GM18867 (cell line): ENCODE measurements around the gene SGPP2.
A peak's percentile ranks its signal among the peaks of the same experiment; 100 is the strongest.
"Not testable (repeated sequence)": the region's sequence is repeated elsewhere in the genome, so short reads cannot be mapped to it uniquely, and the experiment has no call there.

ENCODE experiments used
- ATAC-seq: cut with Tn5 transposase; IDR thresholded peaks from one replicate; pipeline ENCODE4 v1.9.1; 2021; ENCODE audit warnings: mild to moderate bottlenecking, moderate library complexity; ENCODE audit not compliant: unreplicated experiment

SGPP2 gene

DNA sequence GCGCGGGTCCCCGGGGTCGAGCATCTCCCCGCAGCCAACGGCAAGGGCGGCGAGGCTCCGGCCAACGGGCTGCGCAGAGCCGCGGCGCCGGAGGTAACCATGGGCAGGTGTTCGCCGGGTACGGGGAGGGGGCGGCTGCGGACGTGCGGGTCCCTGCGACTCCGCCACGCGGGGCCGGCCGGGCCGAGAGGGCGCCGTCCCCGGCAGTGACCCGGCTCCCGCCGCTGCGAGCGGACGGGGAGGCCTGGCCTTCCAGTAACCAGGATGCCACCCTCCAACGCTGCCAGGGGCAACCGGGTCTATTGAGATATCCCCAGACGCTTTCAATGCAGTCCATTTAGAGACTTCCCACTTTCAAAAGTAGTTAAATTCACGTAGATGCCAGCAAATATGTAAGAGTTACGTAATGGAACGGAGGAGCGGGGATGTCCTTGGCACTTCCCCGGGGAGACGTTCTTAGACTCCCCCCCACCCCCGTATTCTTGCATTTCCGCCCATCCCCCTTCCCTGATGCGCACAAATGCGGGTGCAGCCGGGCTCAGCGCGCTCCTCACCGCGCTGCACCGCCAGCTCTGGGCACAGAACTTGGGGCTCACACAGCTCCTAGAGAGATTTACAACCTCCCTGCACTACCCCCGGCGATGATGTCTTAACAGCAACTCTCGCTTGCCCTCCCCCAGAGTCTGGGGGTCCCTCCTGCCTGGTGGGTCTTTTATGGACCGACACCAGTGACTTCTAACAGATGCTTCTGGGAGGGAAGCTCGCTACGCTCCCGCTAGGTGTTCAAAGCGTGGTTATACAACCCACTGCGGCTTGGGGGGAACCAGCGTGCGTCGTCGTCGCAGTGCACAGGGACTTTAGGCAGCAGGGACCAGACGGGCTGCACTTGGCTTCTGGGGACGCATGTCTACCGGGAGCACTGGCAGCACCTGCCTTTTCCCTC is 657 bp downstream of the SGPP2 start:
- ATAC-seq, result peak; percentile 25

DNA sequence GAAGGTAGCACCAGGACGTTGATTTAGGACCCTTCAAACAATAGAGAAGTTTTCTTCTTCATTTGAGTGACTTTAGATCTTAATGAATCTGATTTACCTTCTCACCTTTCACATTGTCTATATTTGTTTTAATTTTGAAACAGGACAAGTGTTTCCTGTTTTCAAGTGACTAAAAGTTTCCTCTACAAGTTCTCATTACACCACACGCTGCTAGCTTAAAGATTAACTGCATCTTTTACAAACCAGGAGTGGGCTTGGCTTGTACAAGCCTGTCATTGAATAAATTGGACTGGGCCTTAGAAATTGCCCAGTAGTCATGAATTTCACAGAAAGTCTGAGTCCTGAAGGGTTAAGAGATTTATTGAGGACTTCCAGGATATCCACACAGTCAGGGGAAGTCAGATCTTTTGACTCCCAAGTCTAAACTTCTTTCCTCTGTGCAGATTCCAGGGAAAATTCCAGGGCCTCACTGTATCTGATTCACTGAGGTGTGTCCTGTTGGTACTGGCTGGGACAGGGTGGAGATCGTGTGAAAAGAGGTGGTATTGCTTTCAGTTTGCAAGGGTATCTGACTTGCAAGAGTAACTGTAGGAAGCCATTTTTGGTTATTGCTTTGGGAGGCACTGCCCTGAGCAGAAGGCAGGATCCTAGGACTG is 3.4 kb downstream of the SGPP2 start:
- ATAC-seq, result peak; percentile 54

DNA sequence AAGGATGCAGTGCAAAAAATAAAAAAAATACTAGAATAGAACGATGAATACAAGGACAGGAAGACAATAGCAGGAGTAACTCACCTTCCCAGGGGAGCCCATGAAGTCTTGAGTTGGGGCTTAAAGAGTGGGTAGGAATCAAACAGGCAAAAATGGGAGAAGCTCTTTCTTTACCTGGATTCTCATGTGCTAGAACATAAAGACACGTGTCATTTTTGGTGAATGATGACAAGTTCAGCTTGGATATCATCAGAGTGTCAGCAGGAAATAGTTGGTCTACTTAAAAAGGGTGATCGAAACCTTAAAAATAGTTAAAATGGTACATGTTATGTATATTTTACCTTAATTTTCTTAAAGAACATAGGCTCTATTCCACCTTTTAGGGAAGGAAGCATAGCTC is 5.7 kb downstream of the SGPP2 start:
- no peak for ATAC-seq

DNA sequence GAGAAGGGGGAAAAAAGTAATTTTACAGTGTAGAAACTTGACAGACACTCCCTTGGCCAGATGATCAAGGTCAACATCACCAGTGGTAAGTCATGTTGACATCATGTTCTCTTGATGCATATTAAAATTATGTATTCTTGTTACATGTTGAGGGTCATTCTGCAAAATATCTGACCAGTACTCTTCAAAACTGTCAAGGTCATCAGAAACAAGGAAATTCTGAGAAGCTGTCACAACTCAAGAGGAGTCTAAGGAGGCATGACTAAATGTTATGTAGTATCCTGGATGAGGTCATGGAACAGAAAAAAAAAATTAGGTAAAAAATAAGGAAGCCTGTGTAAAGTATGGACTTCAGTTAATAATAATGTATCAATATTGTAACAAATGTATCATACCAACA is 6.3 kb downstream of the SGPP2 start:
- no peak for ATAC-seq

DNA sequence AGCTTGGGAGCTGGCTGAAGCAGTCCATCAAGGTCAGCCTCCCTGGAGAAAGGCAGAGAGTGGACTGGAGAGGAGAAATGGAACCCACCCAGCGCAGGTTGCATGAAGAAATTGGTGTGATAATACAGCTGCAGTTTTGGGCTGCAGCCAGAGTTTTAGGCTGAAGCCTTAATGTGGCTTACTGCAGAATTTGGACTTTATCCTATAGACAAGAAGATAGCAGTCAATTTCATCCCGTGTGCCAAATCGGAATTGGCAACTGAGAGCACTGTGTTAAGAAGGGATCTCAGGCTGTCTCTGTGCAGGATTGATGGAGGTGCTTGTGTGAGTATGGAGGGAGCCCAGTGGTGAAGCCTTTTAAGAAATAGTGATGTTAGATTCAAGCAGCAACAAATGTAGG is 7.5 kb downstream of the SGPP2 start:
- no peak for ATAC-seq

DNA sequence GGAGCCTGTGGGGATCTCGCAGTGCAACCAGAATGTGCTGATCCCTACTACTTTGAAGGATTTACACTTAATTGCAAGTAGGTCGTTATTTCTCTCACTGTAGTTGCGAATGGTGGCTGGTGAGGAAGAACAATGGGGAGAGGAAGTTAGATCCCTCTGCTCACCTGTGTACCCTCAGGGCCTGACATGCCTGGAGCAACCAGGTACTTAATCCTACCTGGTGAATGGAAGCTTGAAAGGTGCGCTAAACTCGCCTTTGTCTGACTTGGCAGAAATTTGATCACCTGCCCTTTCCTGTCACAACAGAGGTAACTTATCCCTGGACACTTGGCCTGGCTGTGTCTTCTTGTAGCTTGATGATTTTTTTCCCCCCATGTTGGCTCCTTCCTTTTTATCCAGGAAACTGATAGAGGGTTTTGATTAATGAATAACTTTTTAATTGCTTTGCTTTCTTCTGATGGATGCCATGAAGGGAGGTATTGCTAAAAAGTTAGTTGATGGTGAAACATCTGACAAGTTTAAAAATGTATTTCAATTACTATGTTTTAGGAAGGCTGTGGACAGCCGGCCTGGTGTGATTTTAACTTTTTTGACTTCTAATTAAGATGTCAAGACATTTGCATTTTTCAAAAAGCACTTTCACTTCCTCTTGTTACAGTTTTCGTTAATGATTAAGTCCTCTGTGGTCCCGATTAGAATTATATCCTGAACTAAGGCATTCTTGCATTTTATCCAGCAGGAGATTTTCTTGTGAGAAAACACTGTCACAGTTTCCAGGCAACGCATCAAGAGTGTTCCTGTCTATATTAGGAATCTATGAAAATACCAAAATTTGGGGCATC is 9.2 kb downstream of the SGPP2 start:
- ATAC-seq, result peak; percentile 86

DNA sequence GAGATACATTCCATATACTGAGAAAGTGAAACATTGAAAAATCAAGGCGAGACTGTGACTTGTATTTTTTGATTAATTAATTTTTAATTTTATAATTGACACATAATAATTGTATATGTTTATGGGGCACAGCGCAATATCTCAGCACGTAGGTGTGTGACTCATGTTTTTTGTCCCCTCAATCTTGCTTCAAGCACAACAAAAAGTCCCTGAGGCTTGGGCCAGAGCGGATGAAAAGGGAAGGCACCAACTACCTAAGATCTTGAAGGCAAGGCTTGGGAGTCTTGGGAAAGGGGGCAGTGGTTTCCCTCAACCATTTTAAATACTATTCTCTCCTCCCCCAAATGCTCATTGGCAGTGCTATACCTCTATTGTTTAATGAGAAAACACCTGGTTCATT is 9.9 kb downstream of the SGPP2 start:
- peak; percentile 46 for ATAC-seq

DNA sequence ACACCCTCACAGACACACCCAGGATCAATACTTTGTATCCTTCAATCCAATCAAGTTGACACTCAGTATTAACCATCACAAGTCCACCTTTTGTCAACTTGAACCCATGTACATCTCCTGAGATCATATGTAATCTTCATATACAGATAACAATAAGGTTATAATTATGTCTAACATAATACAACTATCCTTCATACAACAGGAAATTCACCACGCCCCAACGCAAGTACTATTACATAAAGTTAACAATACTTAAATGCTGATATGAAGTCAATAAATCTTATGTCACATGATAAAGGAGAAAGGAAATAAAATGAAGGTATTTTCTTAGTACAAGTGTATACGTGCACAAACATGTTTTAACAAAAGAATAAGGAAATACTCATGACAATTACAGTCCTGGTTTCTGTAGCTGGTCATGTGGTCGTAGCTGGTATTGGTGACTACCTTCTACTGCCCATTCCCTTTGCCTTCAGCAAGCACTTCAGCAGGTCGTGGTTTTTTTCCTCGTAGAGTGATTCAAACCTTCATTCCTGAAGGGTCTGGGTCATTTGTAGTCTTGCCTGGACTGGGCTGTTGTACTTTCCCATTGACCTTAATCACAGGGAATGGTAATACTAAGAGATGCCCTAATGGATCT is 11.2 kb downstream of the SGPP2 start:
- not testable (repeated sequence) for ATAC-seq

DNA sequence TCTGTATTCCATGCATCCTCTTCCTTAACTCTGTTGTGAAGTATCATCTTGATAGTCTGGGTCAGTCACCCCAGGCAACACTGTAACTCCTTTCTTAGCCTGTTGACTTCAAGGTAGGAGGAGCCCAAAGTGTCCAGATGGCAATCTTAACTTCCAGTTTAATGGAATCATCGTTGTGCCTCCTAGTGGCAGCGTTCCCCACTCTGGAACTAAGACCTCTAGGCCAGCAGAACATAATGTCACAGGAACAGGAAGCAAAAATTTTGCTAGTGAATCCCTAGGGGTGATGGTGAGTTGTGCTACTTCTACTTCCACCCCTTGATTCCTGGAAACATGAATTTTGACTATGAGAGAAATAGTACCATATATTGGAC is 11.7 kb downstream of the SGPP2 start:
- ATAC-seq, result no peak

DNA sequence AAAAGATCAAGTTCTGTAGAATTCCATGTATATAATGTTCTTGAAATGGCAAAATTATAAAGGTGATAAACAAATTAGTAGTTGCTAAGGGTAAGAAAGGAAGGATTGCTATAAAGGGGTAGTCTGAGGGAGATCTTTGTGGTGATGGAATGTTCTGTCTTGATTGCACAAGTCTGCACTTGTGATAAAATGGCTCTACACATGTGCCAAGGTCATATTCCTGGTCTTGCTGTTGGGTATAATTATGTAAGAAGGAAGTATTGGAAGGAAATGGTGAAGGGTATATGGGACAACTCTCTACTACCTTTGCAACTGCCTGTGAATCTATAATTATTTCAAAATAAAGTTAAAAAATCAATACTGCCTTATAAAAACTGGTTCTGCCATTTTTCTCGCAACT is 15.3 kb downstream of the SGPP2 start:
- no peak for ATAC-seq

DNA sequence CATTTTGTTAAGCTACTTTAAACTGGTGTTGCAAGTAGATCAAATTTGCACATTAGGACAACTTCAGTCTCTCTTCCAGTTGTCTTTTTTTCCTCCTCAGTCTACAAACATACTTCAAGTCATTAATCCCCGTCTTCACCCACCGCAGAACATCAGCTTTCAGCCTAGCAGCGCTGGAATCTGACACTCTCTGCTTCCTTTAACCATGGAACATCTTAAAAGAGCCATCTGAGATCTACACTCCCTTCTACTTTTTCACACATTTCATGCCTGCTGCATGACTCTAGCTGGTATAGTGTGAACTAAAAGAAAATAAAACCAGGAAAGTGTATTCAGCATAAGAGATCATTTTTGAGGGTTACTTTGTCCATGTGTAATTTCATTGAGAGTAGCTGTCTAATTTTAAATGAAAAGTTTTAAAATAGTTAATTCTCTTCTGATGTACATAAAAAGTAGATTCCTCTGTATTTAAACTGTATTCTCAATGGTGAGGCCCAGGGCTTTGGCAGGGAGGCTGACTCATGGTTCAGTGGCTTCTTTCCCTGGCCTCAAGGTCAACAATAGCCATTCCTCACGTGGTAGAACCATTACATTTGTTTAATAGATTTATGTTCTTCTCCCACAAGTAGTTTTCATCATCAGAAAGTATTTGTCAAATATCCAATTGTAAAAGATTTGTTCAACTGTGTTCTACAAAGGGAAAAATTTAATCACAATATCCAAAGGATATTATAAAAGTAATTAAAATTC is 16.5 kb downstream of the SGPP2 start:
- no peak for ATAC-seq

DNA sequence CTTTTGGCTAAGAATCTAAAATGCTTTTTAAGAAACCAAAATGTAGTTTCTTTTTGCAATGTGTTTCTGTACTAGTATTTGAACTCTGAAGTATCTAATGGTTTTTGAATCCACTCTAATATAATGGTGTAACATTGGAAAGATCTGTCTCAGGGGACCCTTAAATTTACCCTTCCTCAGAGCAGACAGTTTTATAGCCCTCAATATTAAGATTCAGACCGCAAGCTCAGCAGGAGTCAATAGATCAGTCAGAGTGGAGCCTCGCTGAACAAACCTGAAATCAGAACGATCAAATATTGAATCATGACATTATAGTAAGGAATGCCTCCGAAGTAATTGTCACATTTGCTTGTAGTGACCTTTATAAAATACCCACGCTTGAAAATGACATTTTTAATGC is 18.3 kb downstream of the SGPP2 start:
- ATAC-seq, result no peak

DNA sequence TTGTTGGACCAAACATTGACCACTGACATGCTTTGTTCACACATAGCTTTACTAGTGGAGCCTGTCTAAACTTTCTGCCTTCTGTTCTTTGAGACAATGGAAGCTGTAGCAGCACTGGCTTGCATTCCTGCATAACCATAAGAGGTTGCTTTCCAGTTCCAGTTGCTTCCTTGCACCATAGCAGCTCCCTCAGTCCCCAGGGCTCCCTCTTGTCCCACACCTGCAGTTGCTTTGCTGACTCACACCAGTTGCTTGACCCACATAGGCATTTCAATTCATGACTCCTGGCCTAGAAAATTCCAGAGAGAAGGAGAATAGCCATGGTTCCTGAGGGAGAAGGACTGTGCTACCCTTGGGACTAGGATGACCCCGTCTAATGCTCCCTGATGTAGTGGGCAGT is 20.9 kb downstream of the SGPP2 start:
- no peak for ATAC-seq

DNA sequence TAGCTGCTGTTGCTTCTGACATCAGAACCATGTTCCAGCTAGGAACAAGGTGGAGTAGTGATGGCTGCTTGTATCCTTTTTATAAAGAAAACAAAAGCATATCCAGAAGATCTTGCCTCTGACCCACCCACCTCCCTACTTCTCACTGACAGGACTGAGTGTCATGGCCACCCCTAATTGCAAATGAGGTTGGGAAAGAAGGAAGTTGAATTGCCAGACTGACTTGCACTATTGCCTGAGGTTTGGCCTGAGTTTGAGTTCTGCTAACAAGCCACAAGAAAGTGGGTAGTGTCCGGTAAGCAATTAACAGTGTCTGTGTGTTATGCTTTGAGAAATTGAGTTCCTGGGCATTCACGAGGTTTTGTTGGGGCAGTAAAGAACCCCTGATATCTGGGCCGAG is 22.8 kb downstream of the SGPP2 start:
- ATAC-seq, result no peak

DNA sequence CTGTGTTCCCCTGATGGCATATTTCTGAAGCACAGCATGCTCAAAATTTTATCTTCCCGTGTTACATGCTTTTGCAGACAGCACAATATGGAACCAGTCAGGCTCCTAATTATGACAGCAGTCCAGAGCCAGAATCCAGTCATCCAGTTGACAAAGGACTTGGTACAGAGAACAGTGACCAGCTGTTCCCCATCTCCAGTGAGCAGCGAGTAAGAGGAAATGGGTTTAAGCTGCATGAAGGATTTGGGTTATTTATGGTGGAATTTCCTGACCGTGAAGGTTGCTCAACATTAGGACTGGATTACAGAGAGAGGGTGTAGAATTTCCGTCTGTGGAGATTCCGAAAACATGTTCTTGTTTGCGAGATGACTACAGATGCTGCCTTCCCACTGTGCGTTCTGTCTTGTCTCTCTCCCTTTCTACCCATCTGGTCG is 24.4 kb downstream of the SGPP2 start:
- ATAC-seq, result no peak

DNA sequence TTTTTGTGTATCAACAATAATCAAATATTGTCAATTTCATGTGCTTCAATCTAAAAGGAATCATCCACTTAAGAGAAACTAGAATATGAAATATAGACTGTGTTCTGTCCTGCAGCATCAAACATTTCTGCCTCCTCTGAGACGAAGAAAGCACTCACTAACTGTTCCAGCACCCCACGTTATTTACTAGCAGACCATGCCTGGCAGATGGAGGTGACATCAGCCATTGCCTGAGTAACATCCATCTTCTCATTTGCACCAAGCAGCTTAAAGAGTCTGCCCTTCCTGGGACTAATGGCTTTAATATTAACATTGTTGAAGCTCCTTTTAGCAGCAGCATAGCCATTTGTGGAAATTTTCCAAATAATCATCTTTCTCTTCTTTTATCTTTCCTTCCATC is 25.7 kb downstream of the SGPP2 start:
- ATAC-seq, result no peak

DNA sequence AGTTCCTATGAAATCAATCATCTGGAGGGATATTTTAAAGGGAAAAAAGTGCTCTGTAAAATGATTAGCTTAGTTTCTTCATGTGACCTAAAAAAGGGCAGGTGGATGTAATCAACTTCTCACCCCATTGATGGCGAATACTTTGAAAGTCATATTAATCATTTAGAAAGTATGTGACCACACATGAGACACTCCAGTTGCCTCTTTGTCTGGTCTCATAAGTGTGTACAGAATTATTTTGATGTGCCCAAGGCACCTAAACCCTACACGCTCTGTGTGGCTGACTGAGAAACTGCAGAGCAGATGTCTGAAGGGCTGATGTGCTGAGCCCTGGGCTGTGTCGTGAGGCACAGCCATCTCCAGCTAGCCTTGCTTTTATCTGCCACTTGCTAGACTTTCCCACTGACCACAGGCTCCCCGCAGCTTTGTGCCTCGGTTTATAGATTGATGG is 26.9 kb downstream of the SGPP2 start:
- peak; percentile 100 for ATAC-seq

DNA sequence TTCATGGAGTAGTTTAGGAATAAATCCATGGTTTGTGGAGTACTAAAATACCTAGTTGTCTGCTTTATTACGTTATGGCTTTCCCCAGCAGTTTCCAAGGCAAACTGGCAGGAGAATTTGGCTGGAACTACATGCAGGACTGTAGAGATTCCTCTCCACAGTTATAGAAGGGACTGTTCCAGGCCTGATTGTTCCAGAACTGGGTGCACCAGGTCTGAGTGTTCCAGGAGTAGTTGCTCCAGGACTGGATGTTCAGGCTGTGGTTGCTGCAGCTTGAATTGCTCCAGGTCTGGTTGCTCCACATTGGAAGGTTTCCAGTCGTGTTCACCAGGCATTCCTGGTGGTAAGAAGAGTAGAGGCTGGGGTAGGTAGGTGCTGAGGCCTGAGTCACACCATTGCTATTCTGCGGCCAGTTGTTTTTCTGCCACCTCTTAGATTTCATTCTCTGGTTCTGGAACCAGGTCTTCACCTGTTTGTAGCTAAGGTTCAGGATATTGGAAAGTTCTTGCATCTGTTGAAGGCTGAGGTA is 28.1 kb downstream of the SGPP2 start:
- no peak for ATAC-seq

DNA sequence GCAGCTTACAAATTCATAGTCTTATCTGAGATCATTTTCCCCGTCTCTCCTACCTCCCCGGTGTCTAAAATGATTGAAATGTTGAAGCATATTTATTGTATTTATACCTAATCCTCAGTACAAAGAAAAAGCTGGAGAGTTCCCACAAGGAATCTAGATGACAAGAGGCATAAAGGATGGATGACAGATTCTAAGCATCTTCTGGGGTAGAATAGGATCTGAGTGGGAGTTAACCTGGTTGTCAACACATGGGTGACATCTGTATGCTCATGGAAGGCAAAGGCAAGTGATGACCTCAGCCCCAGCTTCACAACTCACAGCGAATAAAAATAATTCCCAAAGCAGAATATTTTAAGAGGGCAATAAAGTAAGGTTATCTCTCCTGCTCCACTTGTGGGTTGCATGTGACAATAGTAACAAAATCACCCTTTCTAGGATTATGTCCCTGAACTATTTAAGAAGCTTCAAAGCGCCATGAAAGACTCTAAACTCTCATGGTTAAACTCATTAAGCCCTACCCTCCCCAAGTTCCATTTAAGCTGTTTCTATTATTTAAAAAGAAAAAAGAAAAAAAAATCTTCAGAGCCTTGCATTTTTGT is 32.2 kb downstream of the SGPP2 start:
- no peak for ATAC-seq

DNA sequence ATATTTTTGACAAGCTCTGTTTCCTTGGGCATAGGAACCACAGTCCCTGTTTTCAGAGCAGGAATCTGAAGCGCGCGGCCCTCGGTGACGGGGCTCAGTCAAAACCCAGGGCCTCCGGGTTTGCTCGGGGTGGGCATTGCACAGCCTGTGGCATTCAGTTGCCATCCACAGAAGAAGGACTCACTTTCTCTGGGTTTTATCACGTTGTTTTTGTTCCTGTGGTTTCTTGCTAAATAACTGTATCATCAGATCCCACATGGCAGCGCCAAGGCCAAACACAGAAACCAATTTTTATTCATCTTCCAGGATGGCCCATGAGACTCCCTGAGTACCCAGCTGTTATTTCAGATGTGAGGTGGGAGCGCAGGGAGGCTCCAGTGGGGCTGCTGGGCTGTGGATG is 35.6 kb downstream of the SGPP2 start:
- no peak for ATAC-seq
